K562 (cell line): ENCODE results near the gene RBKS. TPM values are rescaled to one million over a fixed set of nuclear protein-coding genes. Genes with fewer than 3 reads are reported as not detected.

Experiments used
- ATAC-seq: fragments of 200-7000 bp; cut with Tn5 transposase; 3 replicates; pipeline ENCODE4 v1.9.1; 2020; ENCODE audit warnings: moderate library complexity
- BruUV-seq: library from RNA; stranded (reverse); fragments of 400-500 nt; replicated peaks from 2 replicates; lab custom pipeline; 2021; lab: Mats Ljungman, UMichigan
- CTCF ChIA-PET: fragments of 300-600 bp; formaldehyde crosslinking; extraction: SDS; loops from one replicate; lab custom pipeline; 2021; ENCODE audit warnings: low intra/inter-chr PET ratio; lab: Yijun Ruan, JAX
- POLR2A ChIA-PET: fragments of 300-600, 350-650 bp; sonication (Branson Sonifier 250); formaldehyde crosslinking; extraction: SDS; loops from one replicate; lab custom pipeline; 2021; ENCODE audit warnings: antibody characterized with exemption, inconsistent platforms; lab: Yijun Ruan, JAX
- DNase-seq, 4 experiments: peaks; one replicate each; pipeline versions ENCODE4 v3.0.0 to v3.0.0-alpha.2; 2011 to 2018; ENCODE audit warnings: low spot score in 3 of 4, mixed read lengths in 3 of 4; ENCODE audit errors: extremely low read depth in 1 of 4
- FAIRE-seq: peaks from 2 replicates; lab custom pipeline; 2011; peaks lifted over from hg19 to GRCh38; lab: Jason Lieb, UNC
- H2AFZ ChIP-seq: 2 replicates; pipeline ENCODE4 v1.6.0; 2011; ENCODE audit warnings: low read depth, low read length, control low read depth, inconsistent platforms
- H3K27ac ChIP-seq: fragments of 200-600 bp; 3 replicates; pipeline ENCODE4 v1.8.0; 2011; ENCODE audit warnings: low read depth, mild to moderate bottlenecking, control low read depth, inconsistent platforms, low read length, moderate library complexity, mixed read lengths; ENCODE audit errors: extremely low read depth
- H3K27me3 ChIP-seq, 2 experiments: fragments of 300-600 bp in 1 of 2; 2 replicates in 1 of 2; 3 replicates in 1 of 2; pipeline versions ENCODE4 v1.6.0 to v1.8.0; 2011; ENCODE audit warnings: inconsistent platforms in 2 of 2, low read length in 2 of 2, mild to moderate bottlenecking in 1 of 2, mixed read lengths in 1 of 2, moderate library complexity in 1 of 2; ENCODE audit not compliant: control insufficient read depth in 2 of 2, insufficient read depth in 2 of 2
- H3K36me3 ChIP-seq: fragments of 300-600 bp; 3 replicates; pipeline ENCODE4 v1.8.0; 2011; ENCODE audit warnings: mild to moderate bottlenecking, low read length, inconsistent platforms; ENCODE audit not compliant: control insufficient read depth, insufficient read depth
- H3K4me1 ChIP-seq, 2 experiments: fragments of 200-600 bp in 1 of 2; replicated peaks in 1 of 2; 2 replicates in 1 of 2; 3 replicates in 1 of 2; pipeline versions ENCODE4 v1.5.1 to v1.8.0; 2011; ENCODE audit warnings: inconsistent platforms in 2 of 2, low read length in 2 of 2, mild to moderate bottlenecking in 1 of 2, mixed read lengths in 1 of 2, moderate library complexity in 1 of 2; ENCODE audit not compliant: control insufficient read depth in 2 of 2, insufficient read depth in 2 of 2
- H3K4me2 ChIP-seq: 2 replicates; pipeline ENCODE4 v1.6.1; 2011; ENCODE audit warnings: low read length, control low read depth, inconsistent platforms, mixed read lengths; ENCODE audit not compliant: insufficient read depth
- H3K4me3 ChIP-seq: fragments of 200-600 bp; sonication (generic), shearing (Covaris generic); 2 replicates; pipeline ENCODE4 v1.5.1; 2016; ENCODE audit warnings: control low read depth, inconsistent platforms
- H3K79me2 ChIP-seq: fragments of 200-600 bp; 3 replicates; pipeline ENCODE4 v1.8.0; 2011; ENCODE audit warnings: low read length, inconsistent platforms; ENCODE audit not compliant: control insufficient read depth, insufficient read depth
- H3K9ac ChIP-seq, 2 experiments: 2 replicates each; pipeline versions ENCODE4 v1.6.0 to v1.6.1; 2011; ENCODE audit warnings: low read depth in 2 of 2, low read length in 2 of 2, control low read depth in 1 of 2, inconsistent platforms in 1 of 2, mild to moderate bottlenecking in 1 of 2, mixed read lengths in 1 of 2; ENCODE audit not compliant: insufficient read depth in 1 of 2
- H3K9me1 ChIP-seq: one replicate; pipeline ENCODE4 v1.6.0; 2011; ENCODE audit warnings: inconsistent platforms, mild to moderate bottlenecking, low read length, moderate library complexity; ENCODE audit not compliant: control insufficient read depth, insufficient read depth
- H3K9me3 ChIP-seq: replicated peaks from 2 replicates; pipeline ENCODE4 v1.5.1; 2011; ENCODE audit warnings: low read depth, low read length, inconsistent platforms; ENCODE audit not compliant: control insufficient read depth, insufficient read depth
- H4K20me1 ChIP-seq: replicated peaks from 2 replicates; pipeline ENCODE4 v1.6.1; 2011; ENCODE audit warnings: low read length, inconsistent platforms, mixed read lengths; ENCODE audit not compliant: control insufficient read depth, insufficient read depth
- MEIS2 ChIP-seq: fragments of 450-650 bp; IDR thresholded peaks from 2 replicates; pipeline ENCODE4 v1.6.1; 2014; ENCODE audit warnings: mild to moderate bottlenecking; ENCODE audit not compliant: partially characterized antibody
- PBX2 ChIP-seq, 2 experiments: IDR thresholded peaks in 1 of 2; conservative IDR thresholded peaks in 1 of 2; 2 replicates each; pipeline ENCODE4 v1.6.1; 2016; ENCODE audit warnings: low read depth in 2 of 2, mild to moderate bottlenecking in 1 of 2, missing compliant biosample characterization in 1 of 2, missing genetic modification characterization in 1 of 2, moderate library complexity in 1 of 2
- PKNOX1 ChIP-seq: fragments of 450-650 bp; IDR thresholded peaks from 2 replicates; pipeline ENCODE4 v1.6.1; 2016
- REST ChIP-seq, 2 experiments: fragments of 450-650 bp; formaldehyde crosslinking in 1 of 2; IDR thresholded peaks; 2 replicates each; pipeline versions ENCODE4 v1.4.0 to v1.6.1; 2014 to 2020; ENCODE audit warnings: mild to moderate bottlenecking in 2 of 2, borderline replicate concordance in 1 of 2, low read depth in 1 of 2
- SMC3 ChIP-seq: conservative IDR thresholded peaks from 2 replicates; pipeline ENCODE4 v1.6.1; 2011; ENCODE audit warnings: low read depth, low read length, improper control_type of control experiment; ENCODE audit not compliant: insufficient read depth
- ZFP91 ChIP-seq: sonication (generic); formaldehyde crosslinking; IDR thresholded peaks from 2 replicates; pipeline ENCODE4 v1.8.0; 2022; ENCODE audit warnings: mild to moderate bottlenecking, missing genetic modification reagents
- ZNF764 ChIP-seq: fragments of 250-450 bp; sonication (Bioruptor Pico); IDR thresholded peaks from 2 replicates; pipeline ENCODE4 v1.4.0; 2020; ENCODE audit warnings: low read depth, mild to moderate bottlenecking, moderate library complexity
- WGBS: fragments of 100-300 bp; shearing (Covaris generic); methylation state at CpG from one replicate; pipeline ENCODE4 v1.1.6; 2016; ENCODE audit warnings: low coverage, mixed read lengths; ENCODE audit not compliant: insufficient coverage; ENCODE audit errors: missing lambda C conversion rate; 5-methylcytosine and 5-hydroxymethylcytosine counted together
- in situ Hi-C: fragments of 300-500 bp; cut with MboI; formaldehyde crosslinking; loops from 4 replicates; pipeline ENCODE4 v1.15.0; 2018; ENCODE audit warnings: inconsistent platforms, mixed read lengths
- intact Hi-C: fragments of 100-400 bp; cut with micrococcal nuclease; formaldehyde crosslinking; loops from 2 replicates; pipeline ENCODE4 v1.14.2; 2022
- polyA plus RNA-seq, 8 experiments: library from polyadenylated mRNA; depleted of rRNA in 4 of 8; stranded (reverse) in 5 of 8; unstranded in 3 of 8; fragments of >200 nt; fragmentation: Nextera tagmentation in 2 of 8; fragmentation: Illumina TruSeq in 1 of 8; extraction: Ambion mirVana in 2 of 8; extraction: Trizol in 1 of 8; gene quantifications; 2 replicates each; pipeline versions ENCODE4 v1.2.1 to v1.2.3, GENCODE V29; 2011 to 2014; ENCODE audit warnings: inconsistent platforms in 1 of 8, missing spikeins in 1 of 8
- total RNA-seq, 7 experiments: library from RNA; depleted of rRNA in 6 of 7; stranded (reverse); fragments of >200 nt in 6 of 7; fragmentation: Illumina TruSeq in 2 of 7; extraction: Trizol in 2 of 7; gene quantifications; 2 replicates each; pipeline versions ENCODE4 v1.2.1 to v1.2.3, GENCODE V29; 2011 to 2021; ENCODE audit warnings: low replicate concordance in 1 of 7

Gene RBKS
- total and polyA plus RNA-seq, 9 of the 15 experiments (the other 6 are each of a cell fraction or from before 2014, with no cell fraction given) = 0.06 to 0.39 (median 0.19) TPM

GRCh38 chr2:27741673-27742072 lies 148.5 kb downstream of the RBKS start:
- DNase-seq (no peak), ATAC-seq (0 out of 3 replicates have a peak, but pooled peaks have one; percentile 51), FAIRE-seq (no peak)
- Histone ChIP-seq H3K79me2 (no peaks in the 10 kb centered on the region), H3K9me3 (no peaks in the 10 kb centered on the region), H2AFZ (no peak overlapping the region), H3K4me2 (no peak overlapping the region), H3K9ac (no peak overlapping the region), H3K4me3 (no peak overlapping the region), H3K36me3 (no peaks in the 10 kb centered on the region), H3K4me1 (no peaks in the 10 kb centered on the region; a peak in 1 of 5 replicates), H3K27ac (no peak overlapping the region), H4K20me1 (no peaks in the 10 kb centered on the region), H3K9me1 (no peaks in the 10 kb centered on the region), H3K27me3 (peaks cover 5 to 16% of the 10 kb centered on the region in 2 experiments; a peak in 3 of 5 replicates)
- 0% methylated on average over 3 of the region's 3 CpGs for WGBS
- ChIA-PET CTCF (no interaction called here), POLR2A (interaction anchor here (0.9 to 1.5 kb wide), 3 partner anchors 10 to 13 kb away, joined by 3 to 10 read pairs (median 3); no protein-coding TSS in a partner anchor)
- intact Hi-C loops = no loop called here
- in situ Hi-C loops = no loop called here
- no TSS peak for BruUV-seq
- no peak for TF ChIP-seq REST (IDR thresholded peaks at IDR 0.05; ENCODE audit: borderline replicate concordance)
- TF ChIP-seq REST (CRISPR knock-in tag; IDR thresholded peaks at IDR 0.05; ENCODE audit: low read depth) = no peak
- TF ChIP-seq PBX2 (CRISPR knock-in tag; IDR thresholded peaks at IDR 0.05; ENCODE audit: low read depth) = no peak
- TF ChIP-seq PBX2 (tag; conservative IDR thresholded peaks at IDR 0.05; ENCODE audit: low read depth) = peak; percentile 42; the same call in 1 of the 2 replicates
- peak; percentile 76 for TF ChIP-seq MEIS2
- TF ChIP-seq SMC3 = no peak
- TF ChIP-seq ZNF764 (CRISPR knock-in tag) = no peak
- TF ChIP-seq PKNOX1 = peak; percentile 81
- TF ChIP-seq ZFP91 = no peak
